BLaER1 (cell line): Measurements from ENCODE around the gene POLR3K.

Source experiments
- H3K27ac ChIP-seq: shearing (Covaris generic); formaldehyde crosslinking; 2 replicates; pipeline ENCODE4 v1.8.1; 2022
- H3K27me3 ChIP-seq: shearing (Covaris generic); formaldehyde crosslinking; 2 replicates; pipeline ENCODE4 v1.8.1; 2022
- H3K36me3 ChIP-seq: shearing (Covaris generic); formaldehyde crosslinking; 2 replicates; pipeline ENCODE4 v1.8.1; 2022
- H3K4me1 ChIP-seq: shearing (Covaris generic); formaldehyde crosslinking; 2 replicates; pipeline ENCODE4 v1.8.1; 2022
- H3K4me2 ChIP-seq: shearing (Covaris generic); formaldehyde crosslinking; 2 replicates; pipeline ENCODE4 v1.8.1; 2022
- H3K4me3 ChIP-seq: shearing (Covaris generic); formaldehyde crosslinking; 2 replicates; pipeline ENCODE4 v1.8.1; 2022
- H3K9ac ChIP-seq: shearing (Covaris generic); formaldehyde crosslinking; 2 replicates; pipeline ENCODE4 v1.8.1; 2022
- H3K9me3 ChIP-seq: shearing (Covaris generic); formaldehyde crosslinking; 2 replicates; pipeline ENCODE4 v1.8.1; 2022
- H4K20me1 ChIP-seq: shearing (Covaris generic); formaldehyde crosslinking; 2 replicates; pipeline ENCODE4 v1.8.1; 2022
- Cebpa-rat ChIP-seq: shearing (Covaris generic); IDR thresholded peaks from 2 replicates; pipeline ENCODE4 v1.8.1; 2022

Gene POLR3K

DNA sequence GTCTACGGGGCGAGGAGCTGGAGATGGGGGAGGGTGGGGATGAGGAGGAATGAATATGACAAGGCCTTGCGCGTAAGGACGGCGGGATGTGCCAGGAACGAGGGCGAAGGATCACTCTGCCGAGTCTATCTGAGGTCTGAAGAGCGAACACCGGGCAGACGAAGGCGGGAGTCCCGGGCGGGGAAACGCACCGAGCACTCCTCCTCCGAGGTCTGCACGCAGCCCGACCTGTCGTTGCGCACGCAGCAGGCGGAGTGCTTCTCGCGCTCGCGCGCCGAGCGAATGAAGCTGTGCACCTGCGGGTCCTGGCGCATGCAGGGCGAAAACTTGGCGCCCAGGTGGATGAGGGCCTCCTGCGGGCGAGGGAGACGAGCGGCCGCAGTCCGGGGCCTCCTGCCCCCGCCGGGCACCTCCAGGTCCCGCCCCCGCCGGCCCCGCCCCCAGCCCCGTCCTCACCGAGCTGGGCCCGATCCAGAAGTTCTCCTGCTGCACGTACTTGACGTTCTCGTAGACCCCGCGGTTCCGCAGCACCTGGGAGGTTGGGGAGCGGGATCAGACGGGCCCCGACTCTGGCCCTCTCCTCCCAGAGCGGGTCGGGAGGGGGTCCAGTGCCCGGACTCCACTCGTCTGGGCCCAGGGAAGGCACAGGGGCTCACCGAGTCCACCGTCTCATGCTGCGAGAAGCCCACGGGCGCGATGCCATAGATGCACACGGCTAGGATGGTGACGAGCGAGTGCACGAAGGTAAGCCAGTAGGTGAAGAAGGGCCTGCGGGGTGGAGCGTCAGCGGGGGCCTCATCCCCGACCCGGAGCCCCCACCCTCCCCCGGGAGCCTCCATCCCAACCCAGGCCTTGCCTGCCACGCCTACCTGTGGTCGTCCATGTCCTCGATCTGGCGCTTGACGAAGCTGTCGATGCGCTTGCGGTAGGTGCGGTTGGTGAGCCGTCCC, 7.8 kb upstream of the POLR3K start:
- Histone ChIP-seq H4K20me1 (no peaks in the 10 kb centered on the region), H3K4me2 (no peak overlapping the region), H3K9ac (no peak overlapping the region), H3K4me3 (no peak overlapping the region), H3K9me3 (no peaks in the 10 kb centered on the region), H3K27me3 (no peaks in the 10 kb centered on the region), H3K4me1 (peaks cover 14% of the 10 kb centered on the region), H3K27ac (no peak overlapping the region), H3K36me3 (peaks cover 31% of the 10 kb centered on the region)
- TF ChIP-seq Cebpa-rat: no peak

- Histone ChIP-seq H3K27me3 (no peaks in the 10 kb centered on the region), H3K9me3 (no peaks in the 10 kb centered on the region), H3K36me3 (peaks cover 42% of the 10 kb centered on the region)
Observed at GRCh38 chr16:60166-60565, 6.8 kb upstream of the POLR3K start.

GRCh38 chr16:59440-60059, 6.1 kb upstream of the POLR3K start:
- no peak for TF ChIP-seq Cebpa-rat
- Histone ChIP-seq H3K4me1 (peaks cover 21% of the 10 kb centered on the region), H3K36me3 (peaks cover 44% of the 10 kb centered on the region), H3K4me2 (no peak overlapping the region), H3K27me3 (no peaks in the 10 kb centered on the region), H3K9me3 (no peaks in the 10 kb centered on the region), H3K9ac (no peak overlapping the region), H3K27ac (no peak overlapping the region), H4K20me1 (no peaks in the 10 kb centered on the region), H3K4me3 (no peak overlapping the region)

More at GRCh38 chr16:60166-60565, 6.8 kb upstream of the POLR3K start:
- Histone ChIP-seq H4K20me1 (no peaks in the 10 kb centered on the region), H3K4me3 (no peak overlapping the region), H3K4me1 (peaks cover 15% of the 10 kb centered on the region), H3K27ac (no peak overlapping the region), H3K4me2 (no peak overlapping the region), H3K9ac (no peak overlapping the region)
- no peak for TF ChIP-seq Cebpa-rat

GRCh38 chr16:58491-59439, 5.4 kb upstream of the POLR3K start:
- H3K9me3 ChIP-seq: no peaks in the 10 kb centered on the region
- no peak for TF ChIP-seq Cebpa-rat
- H3K4me1 ChIP-seq: peaks cover 21% of the 10 kb centered on the region
- no peaks in the 10 kb centered on the region for H3K27me3 ChIP-seq
- H3K9ac ChIP-seq: no peak overlapping the region
- no peak overlapping the region for H3K4me2 ChIP-seq
- peaks cover 44% of the 10 kb centered on the region for H3K36me3 ChIP-seq
- H3K27ac ChIP-seq: no peak overlapping the region
- H3K4me3 ChIP-seq: no peak overlapping the region
- no peaks in the 10 kb centered on the region; the same call in 1 of the 2 replicates for H4K20me1 ChIP-seq

GRCh38 chr16:57711-58110, 4.3 kb upstream of the POLR3K start:
- peaks cover 44% of the 10 kb centered on the region for H3K36me3 ChIP-seq
- H3K27ac ChIP-seq: no peak overlapping the region
- no peaks in the 10 kb centered on the region for H3K27me3 ChIP-seq
- no peak for TF ChIP-seq Cebpa-rat
- no peak overlapping the region for H3K9ac ChIP-seq
- H3K4me2 ChIP-seq: no peak overlapping the region
- peaks cover 5% of the 10 kb centered on the region; the same call in 1 of the 2 replicates for H4K20me1 ChIP-seq
- peaks cover 19% of the 10 kb centered on the region for H3K4me1 ChIP-seq
- H3K9me3 ChIP-seq: no peaks in the 10 kb centered on the region
- no peak overlapping the region for H3K4me3 ChIP-seq

- H3K36me3 ChIP-seq: peaks cover 46% of the 10 kb centered on the region
- no peaks in the 10 kb centered on the region for H3K27me3 ChIP-seq
- H3K27ac ChIP-seq: no peak overlapping the region
- no peaks in the 10 kb centered on the region for H3K9me3 ChIP-seq
- H3K4me2 ChIP-seq: no peak overlapping the region
- TF ChIP-seq Cebpa-rat: no peak
- peaks cover 32% of the 10 kb centered on the region for H3K4me1 ChIP-seq
- no peak overlapping the region for H3K4me3 ChIP-seq
- no peak overlapping the region for H3K9ac ChIP-seq
- H4K20me1 ChIP-seq: peaks cover 19% of the 10 kb centered on the region
Observed at GRCh38 chr16:56231-56927, 3.0 kb upstream of the POLR3K start.

- Histone ChIP-seq H3K9ac (no peak overlapping the region), H3K4me1 (peaks cover 39% of the 10 kb centered on the region), H3K9me3 (no peaks in the 10 kb centered on the region), H3K36me3 (peaks cover 53% of the 10 kb centered on the region), H3K4me2 (no peak overlapping the region), H3K27ac (no peak overlapping the region), H3K4me3 (no peak overlapping the region), H3K27me3 (no peaks in the 10 kb centered on the region), H4K20me1 (peaks cover 26% of the 10 kb centered on the region)
- no peak for TF ChIP-seq Cebpa-rat
Observed at GRCh38 chr16:55571-56136, 2.2 kb upstream of the POLR3K start.

DNA sequence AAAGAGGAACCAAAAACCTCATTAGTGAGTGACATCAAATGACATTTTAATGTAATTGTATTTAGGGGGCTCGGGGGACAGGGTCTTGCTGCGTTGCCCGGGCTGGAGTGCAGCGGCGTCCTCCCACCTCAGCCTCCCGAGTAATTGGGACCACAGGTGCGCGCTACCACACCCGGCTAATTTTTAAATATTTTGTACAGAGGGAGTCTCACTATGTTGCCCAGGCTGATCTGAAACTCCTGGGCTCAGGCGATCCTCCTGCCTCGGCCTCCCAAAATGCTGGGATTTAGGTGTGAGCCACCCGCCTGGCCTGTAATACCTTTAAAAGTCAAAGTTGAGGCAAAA, 801 bp upstream of the POLR3K start:
- Histone ChIP-seq H3K27ac (peak overlapping the region; percentile 71), H4K20me1 (peaks cover 36% of the 10 kb centered on the region), H3K27me3 (no peaks in the 10 kb centered on the region), H3K4me1 (peaks cover 42% of the 10 kb centered on the region), H3K9ac (peak overlapping the region; percentile 86), H3K36me3 (peaks cover 67% of the 10 kb centered on the region), H3K4me3 (peak overlapping the region; percentile 84), H3K4me2 (peak overlapping the region; percentile 94), H3K9me3 (no peaks in the 10 kb centered on the region)
- no peak for TF ChIP-seq Cebpa-rat
